Muscle of back (tissue), 11 donors: Measurements from ENCODE around the gene ARHGAP23. TPM values are rescaled to one million over a fixed set of nuclear protein-coding genes. Genes with fewer than 3 reads are reported as not detected.

ENCODE experiments used
- DNase-seq, 3 donors: peaks; one replicate each; pipeline versions ENCODE4 v3.0.0 to v3.0.0-alpha.2; 2013
- polyA plus RNA-seq, 10 donors: library from polyadenylated mRNA; unstranded; fragments of 120-200 nt; gene quantifications; one replicate each; pipeline ENCODE4 v1.2.1, GENCODE V29; 2013; ENCODE audit not compliant: insufficient read length in 10 of 10

Gene ARHGAP23
- polyA plus RNA-seq, 10 donors, result 23.0 to 47.7 (median 31.3) TPM

DNA sequence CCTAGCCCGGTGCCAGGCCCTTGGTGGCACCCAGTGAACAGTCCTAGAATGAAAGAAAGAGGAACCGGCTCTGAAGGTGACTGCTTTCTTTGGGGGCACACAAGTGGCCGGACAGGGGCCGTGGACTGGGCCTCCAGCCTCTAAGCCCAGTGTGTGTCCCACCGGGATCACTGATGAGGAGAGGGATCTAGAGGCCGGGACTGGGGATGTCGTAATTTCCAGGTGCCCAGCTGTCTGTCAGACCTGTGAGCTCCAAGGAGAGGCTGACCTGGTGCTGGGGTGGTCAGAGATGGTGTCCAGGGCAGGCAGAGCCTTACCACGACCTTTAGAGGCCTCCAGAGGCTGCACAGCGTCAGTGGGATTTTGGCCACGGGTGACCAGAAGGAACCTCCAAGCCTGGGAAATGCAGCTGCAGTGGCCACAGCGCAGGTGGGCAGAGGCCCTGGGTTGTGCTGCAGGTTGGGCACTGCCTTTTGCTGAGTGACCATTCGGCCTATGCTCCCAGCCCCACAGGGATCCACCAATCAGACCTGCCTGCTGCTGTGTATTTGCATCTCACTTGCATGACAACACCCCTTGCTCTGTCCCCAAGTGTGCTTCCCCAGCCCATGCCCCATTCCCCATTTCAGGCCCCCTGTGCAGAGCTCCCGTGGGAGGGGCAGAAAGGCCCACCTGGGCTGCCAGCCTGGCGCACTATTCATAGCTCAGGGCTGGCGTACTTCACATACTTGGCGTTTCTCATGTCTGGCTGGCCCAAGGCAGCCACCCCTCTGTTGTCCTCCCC, 12.5 kb downstream of the ARHGAP23 start:
- DNase-seq, result no peak

- no peak for DNase-seq
Observed at GRCh38 chr17:38441429-38442061, 13.3 kb downstream of the ARHGAP23 start.

DNA sequence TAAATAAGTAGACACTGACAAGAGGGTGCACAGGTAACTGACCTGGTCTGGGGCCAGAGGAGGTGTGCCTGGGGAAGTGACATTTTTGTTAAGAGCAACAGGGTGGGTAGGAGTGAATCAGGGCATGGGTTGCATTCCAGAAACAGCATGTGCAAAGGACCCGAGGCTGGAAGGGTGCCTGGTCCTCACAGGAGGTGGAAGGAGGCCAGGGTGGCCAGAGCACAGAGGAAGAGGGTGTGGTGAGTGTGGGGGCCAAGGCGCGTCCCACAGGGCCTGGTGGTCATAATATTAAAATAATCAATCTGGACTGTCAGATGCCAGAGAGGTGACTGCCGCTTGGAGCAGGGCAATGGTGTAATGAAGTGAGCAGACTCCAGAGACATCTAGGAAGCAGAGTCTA, 14.3 kb downstream of the ARHGAP23 start:
- no peak for DNase-seq

DNA sequence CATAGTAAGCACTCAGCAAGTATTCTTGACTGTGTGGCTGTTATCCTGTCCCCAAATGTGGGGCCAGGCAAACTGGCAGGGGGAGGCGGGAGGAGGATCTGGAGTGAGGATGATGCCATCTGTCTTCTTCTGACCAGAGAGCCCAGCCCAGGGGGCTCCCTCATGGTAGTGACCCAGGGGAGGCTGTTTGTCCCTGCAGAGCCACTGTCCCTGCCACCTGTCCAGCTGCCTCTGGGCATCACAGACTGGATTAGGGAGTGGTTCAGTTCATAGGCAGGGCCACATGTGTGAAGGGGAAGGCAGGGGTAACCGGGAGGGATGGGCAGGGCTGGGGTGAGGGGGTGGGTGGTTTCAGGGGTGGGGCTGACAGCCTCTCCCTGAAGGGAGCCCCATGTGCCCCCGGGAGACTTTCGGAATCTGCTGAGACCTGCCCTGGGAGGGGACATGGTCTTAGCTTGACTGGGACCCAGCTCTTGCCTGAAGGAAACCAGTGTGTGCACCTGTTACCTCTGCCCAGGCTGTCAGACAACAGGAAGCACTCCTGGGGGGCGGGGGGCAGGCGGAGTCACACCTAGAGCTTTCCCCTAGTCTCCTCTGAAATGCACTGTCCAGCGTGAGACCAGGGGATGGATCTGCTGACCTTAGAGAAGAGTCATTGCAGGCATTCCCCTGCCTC, 15.2 kb downstream of the ARHGAP23 start:
- no peak for DNase-seq

DNA sequence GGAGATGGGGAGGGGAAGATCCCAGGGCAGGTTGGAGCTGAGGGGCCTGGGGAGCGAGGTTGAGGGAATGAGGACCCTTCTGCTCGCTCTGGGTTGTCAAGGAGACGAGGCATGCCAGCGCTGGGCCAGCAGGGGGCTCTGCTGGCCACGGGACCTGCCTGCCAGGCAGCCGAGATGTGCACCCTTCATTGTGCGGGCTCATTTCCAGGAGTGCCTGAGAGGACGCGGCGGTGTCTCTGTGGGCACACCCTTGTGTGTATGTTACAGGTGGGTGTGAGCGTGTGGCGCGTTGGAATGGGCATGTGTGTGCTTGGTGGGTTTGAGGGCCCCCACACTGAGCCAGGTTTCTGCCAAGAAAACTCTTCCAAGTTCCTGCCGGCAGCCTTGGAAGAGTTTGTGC, 15.9 kb downstream of the ARHGAP23 start:
- DNase-seq, result peak in 2 of 3 donors; percentile 75 to 82

GRCh38 chr17:38447502-38448085, 19.3 kb downstream of the ARHGAP23 start:
- no peak for DNase-seq

- no peak for DNase-seq
Observed at GRCh38 chr17:38448208-38448771, 20.0 kb downstream of the ARHGAP23 start.

- no peak for DNase-seq
Observed at GRCh38 chr17:38449364-38449763, 21.1 kb downstream of the ARHGAP23 start.

- no peak for DNase-seq
Observed at GRCh38 chr17:38450557-38451029, 22.3 kb downstream of the ARHGAP23 start.

DNA sequence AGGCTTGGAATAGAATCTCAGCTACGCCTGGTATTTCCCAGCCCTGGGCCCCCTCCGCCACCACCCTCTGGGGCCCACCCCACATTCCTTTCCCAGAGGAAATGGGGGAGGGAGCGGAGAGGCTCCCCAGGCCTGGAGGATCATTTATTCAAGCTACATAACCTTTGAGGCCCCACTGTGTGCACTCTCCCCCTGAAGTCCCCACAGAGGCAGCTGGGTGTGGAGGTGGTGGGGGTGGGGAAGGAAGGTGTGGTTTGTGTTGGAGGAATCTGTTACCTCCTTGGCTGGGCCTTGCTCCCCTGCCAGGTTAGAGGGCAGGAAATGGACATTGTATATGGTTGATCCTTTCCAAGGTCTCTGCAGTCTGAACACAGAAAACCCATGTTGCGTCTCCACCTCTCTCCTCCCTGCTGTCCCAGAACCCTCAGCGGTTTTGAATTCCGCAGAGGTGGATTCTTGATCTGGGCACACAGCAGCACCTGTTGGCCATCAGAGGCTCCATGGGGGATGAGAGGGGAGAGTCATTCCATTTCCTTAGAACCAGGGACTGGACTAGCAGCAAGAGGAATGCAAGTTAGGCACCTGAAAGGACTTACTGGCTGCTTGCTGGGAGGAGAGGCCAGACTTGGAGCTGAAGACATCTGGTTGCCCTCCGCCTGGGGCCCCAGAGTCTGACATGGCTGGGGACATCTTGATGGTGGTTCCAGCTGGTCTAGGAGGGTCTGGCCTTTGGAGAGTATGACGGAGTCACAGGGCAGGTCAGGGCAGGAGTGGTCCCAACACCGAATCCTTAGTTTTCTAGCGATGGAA, 23.0 kb downstream of the ARHGAP23 start:
- peak in 1 of 3 donors; percentile 85 for DNase-seq

- DNase-seq, result peak; percentile 73 to 95 (median 88)
Observed at GRCh38 chr17:38451840-38452529, 23.7 kb downstream of the ARHGAP23 start.

DNA sequence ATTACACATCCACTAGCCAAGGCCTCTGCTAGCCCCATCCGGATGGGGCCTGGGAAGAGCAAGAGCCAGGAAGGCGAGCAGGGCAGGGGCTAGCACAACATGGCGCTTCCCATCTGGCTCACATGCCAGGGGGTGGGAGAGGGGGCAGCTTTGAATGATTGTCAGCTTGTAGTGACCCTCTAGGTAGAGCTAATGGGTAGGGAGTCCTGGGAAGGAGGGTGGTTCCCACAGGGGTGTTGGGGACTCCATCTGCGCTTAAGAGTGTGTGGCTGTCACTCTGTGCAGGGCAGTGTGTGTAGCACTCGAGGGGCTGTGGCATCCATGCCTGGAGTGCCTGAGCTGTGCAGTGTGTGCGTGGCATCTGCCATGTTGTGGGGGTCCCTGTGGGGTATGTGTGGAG, 24.5 kb downstream of the ARHGAP23 start:
- no peak for DNase-seq

DNA sequence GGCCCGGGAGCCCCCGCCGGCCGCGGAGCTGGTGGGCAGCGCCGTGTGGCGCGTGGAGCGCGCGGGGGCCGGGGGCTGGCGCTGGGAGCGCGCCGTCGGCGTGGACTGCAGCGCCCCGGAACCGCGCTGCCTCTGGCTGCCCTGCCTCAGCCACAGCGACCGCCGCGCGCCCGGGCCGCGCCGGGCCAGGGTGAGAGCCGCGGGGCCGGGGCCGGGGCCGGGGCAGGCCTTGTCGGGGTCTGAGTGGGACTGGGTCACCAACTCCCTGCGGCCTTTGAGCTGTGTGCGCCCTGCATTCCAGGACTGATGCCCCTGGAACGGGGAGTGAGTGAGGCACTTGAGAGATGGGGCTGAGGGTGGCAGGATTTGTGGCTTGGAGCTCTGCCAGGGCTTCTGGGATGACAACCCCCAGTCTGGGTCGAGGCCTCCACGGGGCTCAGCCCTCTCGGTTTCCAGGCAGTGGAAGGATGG, 25.7 kb downstream of the ARHGAP23 start:
- DNase-seq, result peak in 1 of 3 donors; percentile 54

GRCh38 chr17:38454532-38454931, 26.3 kb downstream of the ARHGAP23 start:
- peak; percentile 53 to 74 (median 66) for DNase-seq

DNA sequence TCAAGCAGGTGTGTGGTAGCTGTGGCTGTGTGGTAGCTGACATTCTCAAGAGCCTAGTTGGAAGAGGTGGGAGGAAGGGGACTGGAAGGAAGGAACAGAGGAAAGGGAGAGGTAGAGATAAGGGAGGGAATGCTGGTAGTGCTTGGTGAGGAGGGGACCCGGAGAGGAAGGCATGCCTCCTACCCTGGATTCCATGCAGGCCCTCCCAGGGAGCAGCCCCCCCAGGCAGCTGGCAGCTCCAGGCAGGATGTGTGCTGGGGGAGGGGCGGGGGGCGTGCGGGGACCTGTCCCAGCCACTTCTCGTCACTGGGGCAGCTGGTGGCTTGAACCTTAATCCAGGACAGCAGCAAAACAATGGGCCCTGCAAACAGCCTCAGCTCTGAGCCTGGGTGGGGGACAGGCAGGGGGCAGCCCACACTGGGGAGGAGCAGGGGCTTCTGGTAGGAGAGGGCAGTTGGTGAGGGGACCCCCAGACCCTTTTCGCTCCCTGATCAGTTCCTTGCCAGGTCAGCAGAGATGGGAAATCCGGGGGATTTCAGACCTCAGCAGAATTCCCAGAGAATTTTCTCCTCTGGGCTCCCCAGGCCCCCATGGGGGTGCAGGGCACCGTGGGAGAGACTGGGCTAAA, 27.1 kb downstream of the ARHGAP23 start:
- no peak for DNase-seq

DNA sequence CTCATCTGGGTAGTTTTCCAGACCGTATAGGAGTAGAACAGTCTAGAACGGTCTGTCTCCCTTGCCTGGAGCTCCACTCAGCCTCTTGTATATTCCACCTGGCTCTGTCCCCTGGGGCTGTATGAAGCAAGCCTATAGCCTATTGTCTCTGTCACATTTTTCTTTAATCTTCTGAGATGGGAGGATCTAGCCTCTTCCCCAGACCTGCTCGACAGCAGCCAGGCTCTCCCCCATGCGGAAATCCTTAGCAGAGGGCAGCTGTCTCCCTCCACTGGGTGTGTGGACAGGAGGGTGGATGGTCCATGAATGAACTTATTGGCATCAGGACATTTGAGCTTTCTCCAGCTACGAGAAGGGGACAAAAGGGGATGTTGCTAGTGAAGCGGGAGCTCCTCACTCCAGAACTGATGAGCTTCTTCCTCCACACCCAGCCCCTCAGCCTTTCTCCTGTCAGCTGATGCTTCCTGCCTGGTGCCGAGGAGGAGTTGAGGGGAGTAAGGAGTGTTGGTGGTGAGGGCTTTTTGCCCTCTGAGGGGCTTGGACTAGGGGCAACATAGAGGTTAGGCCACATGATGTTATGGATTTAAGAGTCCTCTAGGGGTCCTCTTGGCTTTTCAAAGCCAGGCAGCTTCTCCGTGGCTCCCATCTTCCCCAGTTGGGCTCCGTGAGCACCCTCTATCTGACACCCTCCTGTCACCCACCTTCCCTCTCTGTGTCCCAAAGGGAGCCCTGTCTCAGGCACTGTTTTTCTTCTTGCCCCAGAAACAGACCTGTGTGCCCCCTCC, 28.0 kb downstream of the ARHGAP23 start:
- DNase-seq, result no peak

DNA sequence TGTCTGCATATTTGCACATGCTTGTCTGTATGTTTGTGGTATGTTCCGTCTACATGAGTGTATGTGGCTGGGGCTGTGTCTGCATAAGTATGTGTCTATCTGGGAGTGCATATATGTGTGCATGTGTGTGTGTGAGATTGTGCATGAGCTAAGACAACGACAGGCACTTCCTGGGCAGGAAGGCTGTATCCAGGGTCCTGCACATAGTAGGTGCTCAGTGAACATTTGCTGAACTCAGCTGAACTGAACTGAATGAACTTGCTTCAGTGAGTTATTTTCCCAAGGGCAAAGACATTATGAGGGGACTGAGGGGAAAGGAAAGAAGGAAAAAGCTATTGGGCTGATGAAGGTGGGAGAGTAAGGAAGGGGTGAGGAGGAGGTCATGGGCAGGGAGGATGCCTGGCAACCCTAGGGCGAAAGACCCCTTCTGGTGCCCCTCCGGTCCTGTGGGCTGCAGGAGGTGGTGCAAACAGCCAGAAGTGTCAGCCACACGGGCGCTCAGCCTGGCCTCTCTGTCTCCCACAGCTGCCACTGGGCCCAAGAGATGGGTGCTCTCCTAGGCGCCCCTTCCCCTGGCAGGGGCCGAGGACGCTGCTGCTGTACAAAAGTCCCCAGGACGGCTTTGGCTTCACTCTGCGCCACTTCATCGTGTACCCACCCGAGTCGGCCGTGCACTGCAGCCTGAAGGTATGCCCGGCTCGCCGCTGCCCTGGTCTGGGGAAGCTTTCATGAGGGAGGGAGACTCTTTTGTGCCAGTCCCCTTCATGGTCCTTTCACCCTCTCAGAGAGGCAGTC, 29.5 kb downstream of the ARHGAP23 start:
- DNase-seq, result no peak

GRCh38 chr17:38458521-38458920, 30.3 kb downstream of the ARHGAP23 start:
- DNase-seq, result no peak
